IMR-90 (cell line): ENCODE data around the gene SPCS1. TPM values are rescaled to one million over a fixed set of nuclear protein-coding genes. Genes with fewer than 3 reads are reported as not detected.

Source experiments
- ATAC-seq: fragments of 200-7000 bp; cut with Tn5 transposase; 2 replicates; pipeline ENCODE4 v1.9.1; 2020; ENCODE audit warnings: low read depth, mild to moderate bottlenecking, moderate library complexity
- BruUV-seq: library from RNA; stranded (reverse); fragments of 400-500 nt; replicated peaks from 2 replicates; lab custom pipeline; 2021; lab: Mats Ljungman, UMichigan
- CTCF ChIA-PET: fragments of 300-600 bp; formaldehyde crosslinking; extraction: SDS; loops from one replicate; lab custom pipeline; 2021; ENCODE audit warnings: antibody characterized with exemption; lab: Yijun Ruan, JAX
- POLR2A ChIA-PET: fragments of 300-600 bp; sonication (Branson Sonifier 250); formaldehyde crosslinking; loops from one replicate; lab custom pipeline; 2022; ENCODE audit warnings: antibody characterized with exemption; ENCODE audit not compliant: unreplicated experiment; lab: Charles Lee
- DNase-seq: peaks from one replicate; pipeline ENCODE4 v3.0.0; 2013
- H2AFZ ChIP-seq: replicated peaks from 2 replicates; pipeline ENCODE3; 2013; ENCODE audit warnings: low read length, mild to moderate bottlenecking; ENCODE audit not compliant: poor library complexity
- H2AK5ac ChIP-seq: 2 replicates; pipeline ENCODE4 v1.6.1; 2013; ENCODE audit warnings: low read depth, low read length, inconsistent platforms
- H2AK9ac ChIP-seq: replicated peaks from 2 replicates; pipeline ENCODE3; 2013; ENCODE audit warnings: mild to moderate bottlenecking, low read depth, low read length, moderate library complexity; ENCODE audit not compliant: poor library complexity
- H2BK120ac ChIP-seq: 2 replicates; pipeline ENCODE4 v1.6.1; 2013; ENCODE audit warnings: low read depth, low read length, inconsistent platforms
- H2BK15ac ChIP-seq: 3 replicates; pipeline ENCODE4 v1.6.1; 2013; ENCODE audit warnings: low read depth, low read length, inconsistent platforms
- H2BK20ac ChIP-seq: 2 replicates; pipeline ENCODE4 v1.6.1; 2013; ENCODE audit warnings: low read depth, mild to moderate bottlenecking, inconsistent platforms, low read length, moderate library complexity
- H2BK5ac ChIP-seq: 2 replicates; pipeline ENCODE4 v1.6.1; 2013; ENCODE audit warnings: mild to moderate bottlenecking, low read depth, low read length, inconsistent platforms; ENCODE audit not compliant: poor library complexity, severe bottlenecking
- H3K14ac ChIP-seq: replicated peaks from 2 replicates; pipeline ENCODE4 v1.6.1; 2013; ENCODE audit warnings: low read depth, low read length, inconsistent platforms
- H3K18ac ChIP-seq: 2 replicates; pipeline ENCODE4 v1.6.1; 2013; ENCODE audit warnings: low read depth, low read length, control low read depth
- H3K23ac ChIP-seq: 2 replicates; pipeline ENCODE4 v1.6.1; 2013; ENCODE audit warnings: low read depth, low read length, inconsistent platforms
- H3K27ac ChIP-seq: 2 replicates; pipeline ENCODE4 v1.5.1; 2013; ENCODE audit warnings: mild to moderate bottlenecking, control low read depth, low read length; ENCODE audit not compliant: insufficient read depth
- H3K27me3 ChIP-seq: 2 replicates; pipeline ENCODE4 v1.6.1; 2013; ENCODE audit warnings: low read length; ENCODE audit not compliant: control insufficient read depth, insufficient read depth
- H3K36me3 ChIP-seq: 2 replicates; pipeline ENCODE4 v1.6.1; 2013; ENCODE audit warnings: low read length, mixed read lengths; ENCODE audit not compliant: control insufficient read depth, insufficient read depth
- H3K4ac ChIP-seq: 2 replicates; pipeline ENCODE4 v1.6.1; 2013; ENCODE audit warnings: low read depth, low read length, inconsistent platforms
- H3K4me1 ChIP-seq: 2 replicates; pipeline ENCODE4 v1.6.1; 2013; ENCODE audit warnings: low read length, mixed read lengths; ENCODE audit not compliant: control insufficient read depth, insufficient read depth
- H3K4me2 ChIP-seq: 2 replicates; pipeline ENCODE4 v1.6.1; 2013; ENCODE audit warnings: low read depth, mild to moderate bottlenecking, control low read depth, low read length, moderate library complexity
- H3K4me3 ChIP-seq: 2 replicates; pipeline ENCODE4 v1.5.1; 2013; ENCODE audit warnings: low read depth, mild to moderate bottlenecking, control low read depth, low read length, moderate library complexity; ENCODE audit not compliant: insufficient read depth
- H3K56ac ChIP-seq: 2 replicates; pipeline ENCODE4 v1.6.1; 2013; ENCODE audit warnings: low read length, inconsistent platforms; ENCODE audit not compliant: insufficient read depth; ENCODE audit errors: extremely low read depth
- H3K79me1 ChIP-seq, 2 experiments: 2 replicates each; pipeline ENCODE4 v1.6.1; 2013; ENCODE audit warnings: low read length in 2 of 2, inconsistent platforms in 1 of 2, low read depth in 1 of 2
- H3K9ac ChIP-seq: 2 replicates; pipeline ENCODE4 v1.6.1; 2013; ENCODE audit warnings: low read depth, low read length, control low read depth
- H3K9me1 ChIP-seq: 2 replicates; pipeline ENCODE4 v1.6.1; 2013; ENCODE audit warnings: low read length, inconsistent platforms; ENCODE audit not compliant: insufficient read depth
- H3K9me3 ChIP-seq: 2 replicates; pipeline ENCODE4 v1.6.1; 2013; ENCODE audit warnings: low read length; ENCODE audit not compliant: control insufficient read depth, insufficient read depth
- H4K20me1 ChIP-seq: 2 replicates; pipeline ENCODE4 v1.6.1; 2013; ENCODE audit warnings: low read length, inconsistent platforms; ENCODE audit not compliant: insufficient read depth
- H4K5ac ChIP-seq: 2 replicates; pipeline ENCODE4 v1.6.1; 2013; ENCODE audit warnings: mild to moderate bottlenecking, low read depth, low read length, control low read depth
- H4K8ac ChIP-seq, 2 experiments: 2 replicates each; pipeline ENCODE4 v1.6.1; 2013; ENCODE audit warnings: low read depth in 2 of 2, low read length in 2 of 2, control low read depth in 1 of 2, inconsistent platforms in 1 of 2
- H4K91ac ChIP-seq: 2 replicates; pipeline ENCODE4 v1.6.1; 2013; ENCODE audit warnings: low read depth, low read length, inconsistent platforms; ENCODE audit not compliant: insufficient read depth
- BHLHE40 ChIP-seq: fragments of 150-350 bp; IDR thresholded peaks from 2 replicates; pipeline ENCODE4 v1.6.1; 2016; ENCODE audit warnings: mild to moderate bottlenecking, low read depth, low read length
- CEBPB ChIP-seq: IDR thresholded peaks from 2 replicates; pipeline ENCODE4 v1.6.1; 2012; ENCODE audit warnings: low read depth, low read length, improper control_type of control experiment
- CHD1 ChIP-seq: IDR thresholded peaks from 2 replicates; pipeline ENCODE4 v1.6.1; 2012; ENCODE audit warnings: low read depth, low read length, improper control_type of control experiment
- ELK1 ChIP-seq: fragments of 150-350 bp; IDR thresholded peaks from 2 replicates; pipeline ENCODE4 v1.6.1; 2016; ENCODE audit warnings: low read depth, mild to moderate bottlenecking, low read length, moderate library complexity, borderline replicate concordance
- FOS ChIP-seq: fragments of 150-350 bp; IDR thresholded peaks from 2 replicates; pipeline ENCODE4 v1.6.1; 2016; ENCODE audit warnings: low read depth, low read length
- MAFK ChIP-seq: IDR thresholded peaks from 2 replicates; pipeline ENCODE4 v1.6.1; 2012; ENCODE audit warnings: low read depth, low read length, improper control_type of control experiment
- MAZ ChIP-seq: IDR thresholded peaks from 2 replicates; pipeline ENCODE4 v1.6.1; 2012; ENCODE audit warnings: low read depth, mild to moderate bottlenecking, low read length, improper control_type of control experiment, moderate library complexity, borderline replicate concordance
- MXI1 ChIP-seq: IDR thresholded peaks from 2 replicates; pipeline ENCODE4 v1.6.1; 2012; ENCODE audit warnings: low read depth, mild to moderate bottlenecking, low read length, moderate library complexity, borderline replicate concordance
- NFE2L2 ChIP-seq: fragments of 150-350 bp; IDR thresholded peaks from 2 replicates; pipeline ENCODE4 v1.6.1; 2016; ENCODE audit warnings: low read depth, mild to moderate bottlenecking, low read length
- POLR2A ChIP-seq: IDR thresholded peaks from 2 replicates; pipeline ENCODE4 v1.6.1; 2012; ENCODE audit warnings: mild to moderate bottlenecking, low read depth, low read length
- RAD21 ChIP-seq: IDR thresholded peaks from 2 replicates; pipeline ENCODE4 v1.6.1; 2012; ENCODE audit warnings: low read length, improper control_type of control experiment
- RCOR1 ChIP-seq: IDR thresholded peaks from 2 replicates; pipeline ENCODE4 v1.6.1; 2012; ENCODE audit warnings: mild to moderate bottlenecking, low read length, improper control_type of control experiment; ENCODE audit not compliant: insufficient replicate concordance
- RFX5 ChIP-seq: IDR thresholded peaks from 2 replicates; pipeline ENCODE4 v1.8.0; 2012; ENCODE audit warnings: low read depth, mild to moderate bottlenecking, low read length, moderate library complexity
- SMC3 ChIP-seq: fragments of 150-350 bp; IDR thresholded peaks from 2 replicates; pipeline ENCODE4 v1.6.1; 2016; ENCODE audit warnings: low read depth, mild to moderate bottlenecking, antibody characterized with exemption, low read length, moderate library complexity
- USF2 ChIP-seq: fragments of 150-350 bp; IDR thresholded peaks from 2 replicates; pipeline ENCODE4 v1.6.1; 2017; ENCODE audit warnings: mild to moderate bottlenecking, antibody characterized with exemption, low read length, low read depth
- dilution Hi-C: fragments of 300-500 bp; cut with HindIII; formaldehyde crosslinking; loops from one replicate; pipeline ENCODE4 v1.14.3; 2018; ENCODE audit warnings: low sequenced_read_pairs; ENCODE audit not compliant: unreplicated experiment
- in situ Hi-C: fragments of 300-500 bp; cut with MboI; formaldehyde crosslinking; loops from 3 replicates; pipeline ENCODE4 v1.14.3; 2019; ENCODE audit warnings: low sequenced_read_pairs, inconsistent platforms, mixed read lengths
- intact Hi-C: fragments of 100-400 bp; cut with micrococcal nuclease; formaldehyde crosslinking; loops from 2 replicates; pipeline ENCODE4 v1.10.0; 2022
- polyA plus RNA-seq, 3 experiments: library from polyadenylated mRNA; depleted of rRNA; stranded (reverse); fragments of >200 nt; gene quantifications; 2 replicates each; pipeline ENCODE4 v1.2.3, GENCODE V29; 2012; ENCODE audit warnings: low replicate concordance in 1 of 3
- total RNA-seq: library from RNA; depleted of rRNA; stranded (reverse); fragments of >200 nt; gene quantifications from 2 replicates; pipeline ENCODE4 v1.2.3, GENCODE V29; 2012
- TF ChIP-seq, protein P1 (sequence below): conservative IDR thresholded peaks from 2 replicates; pipeline ENCODE4 v1.5.1; 2012; ENCODE audit warnings: mild to moderate bottlenecking, low read depth, low read length, improper control_type of control experiment

Gene SPCS1
- total and polyA plus RNA-seq, 2 of the 4 experiments (the other 2 are of a cell fraction), result 50.5 to 124 TPM

DNA sequence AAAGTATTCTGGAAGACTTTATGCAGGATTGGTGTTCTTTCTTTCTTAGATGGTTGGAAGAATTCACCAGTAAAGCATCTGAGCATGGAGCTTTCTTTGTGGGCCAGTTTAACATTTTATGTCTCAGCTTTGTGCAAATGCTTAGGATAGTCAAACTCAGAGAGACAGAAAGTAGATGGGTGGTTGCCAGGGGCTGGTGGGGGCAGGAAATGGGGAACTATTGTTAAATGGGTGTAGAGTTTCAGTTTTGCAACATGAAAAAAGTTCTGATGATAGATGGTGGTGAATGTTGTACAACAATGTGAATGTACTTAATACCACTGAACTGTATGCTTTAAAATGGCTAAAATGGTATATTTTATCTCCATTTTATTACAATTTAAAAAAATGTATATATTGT lies 24.8 kb downstream of the SPCS1 start:
- no peak for ATAC-seq
- no peak overlapping the region for H3K27ac ChIP-seq
- H3K4me1 ChIP-seq, result no peaks in the 10 kb centered on the region
- no peak overlapping the region for H3K56ac ChIP-seq
- no peak overlapping the region for H2AK9ac ChIP-seq
- H2BK5ac ChIP-seq, result no peak overlapping the region
- no peak overlapping the region for H3K4ac ChIP-seq
- H3K4me3 ChIP-seq, result no peak overlapping the region
- in situ Hi-C loops (no loop called here), dilution Hi-C loops (no loop called here), intact Hi-C loops (no loop called here)
- H2BK120ac ChIP-seq, result no peak overlapping the region
- H3K9me3 ChIP-seq, result peaks cover 5% of the 10 kb centered on the region; the same call in 1 of the 2 replicates
- no peak overlapping the region for H4K8ac ChIP-seq
- H2BK20ac ChIP-seq, result no peak overlapping the region
- H2BK15ac ChIP-seq, result no peak overlapping the region
- DNase-seq, result no peak
- no peak overlapping the region for H3K18ac ChIP-seq
- BruUV-seq, result no TSS peak
- no peaks in the 10 kb centered on the region for H4K20me1 ChIP-seq
- CTCF ChIA-PET, result no interaction called here
- no peaks in the 10 kb centered on the region for H3K9me1 ChIP-seq
- no peak overlapping the region for H4K5ac ChIP-seq
- H2AK5ac ChIP-seq, result no peak overlapping the region
- H3K79me1 ChIP-seq, result no peaks in the 10 kb centered on the region
- POLR2A ChIA-PET, result no interaction called here
- no peak for TF ChIP-seq BHLHE40
- TF ChIP-seq SMC3, result no peak
- no peak for TF ChIP-seq CEBPB
- TF ChIP-seq, protein P1, sequence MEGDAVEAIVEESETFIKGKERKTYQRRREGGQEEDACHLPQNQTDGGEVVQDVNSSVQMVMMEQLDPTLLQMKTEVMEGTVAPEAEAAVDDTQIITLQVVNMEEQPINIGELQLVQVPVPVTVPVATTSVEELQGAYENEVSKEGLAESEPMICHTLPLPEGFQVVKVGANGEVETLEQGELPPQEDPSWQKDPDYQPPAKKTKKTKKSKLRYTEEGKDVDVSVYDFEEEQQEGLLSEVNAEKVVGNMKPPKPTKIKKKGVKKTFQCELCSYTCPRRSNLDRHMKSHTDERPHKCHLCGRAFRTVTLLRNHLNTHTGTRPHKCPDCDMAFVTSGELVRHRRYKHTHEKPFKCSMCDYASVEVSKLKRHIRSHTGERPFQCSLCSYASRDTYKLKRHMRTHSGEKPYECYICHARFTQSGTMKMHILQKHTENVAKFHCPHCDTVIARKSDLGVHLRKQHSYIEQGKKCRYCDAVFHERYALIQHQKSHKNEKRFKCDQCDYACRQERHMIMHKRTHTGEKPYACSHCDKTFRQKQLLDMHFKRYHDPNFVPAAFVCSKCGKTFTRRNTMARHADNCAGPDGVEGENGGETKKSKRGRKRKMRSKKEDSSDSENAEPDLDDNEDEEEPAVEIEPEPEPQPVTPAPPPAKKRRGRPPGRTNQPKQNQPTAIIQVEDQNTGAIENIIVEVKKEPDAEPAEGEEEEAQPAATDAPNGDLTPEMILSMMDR, result no peak
- TF ChIP-seq MXI1, result no peak
- no peak for TF ChIP-seq NFE2L2
- no peak for TF ChIP-seq RFX5
- no peak for TF ChIP-seq POLR2A
- no peak for TF ChIP-seq ELK1
- no peak for TF ChIP-seq USF2
- no peak for TF ChIP-seq CHD1
- TF ChIP-seq RAD21, result no peak
- TF ChIP-seq MAZ, result no peak
- TF ChIP-seq FOS, result no peak
- TF ChIP-seq RCOR1, result no peak
- TF ChIP-seq MAFK, result no peak
- no peak overlapping the region for H3K9ac ChIP-seq
- H3K4me2 ChIP-seq, result no peak overlapping the region
- H3K14ac ChIP-seq, result no peak overlapping the region
- H3K36me3 ChIP-seq, result peaks cover 20% of the 10 kb centered on the region
- no peak overlapping the region for H2AFZ ChIP-seq
- no peaks in the 10 kb centered on the region for H3K27me3 ChIP-seq
- H3K23ac ChIP-seq, result no peak overlapping the region
- no peak overlapping the region for H4K91ac ChIP-seq
